ENCODE results near the gene PLEKHG4.

PLEKHG4 gene

DNA sequence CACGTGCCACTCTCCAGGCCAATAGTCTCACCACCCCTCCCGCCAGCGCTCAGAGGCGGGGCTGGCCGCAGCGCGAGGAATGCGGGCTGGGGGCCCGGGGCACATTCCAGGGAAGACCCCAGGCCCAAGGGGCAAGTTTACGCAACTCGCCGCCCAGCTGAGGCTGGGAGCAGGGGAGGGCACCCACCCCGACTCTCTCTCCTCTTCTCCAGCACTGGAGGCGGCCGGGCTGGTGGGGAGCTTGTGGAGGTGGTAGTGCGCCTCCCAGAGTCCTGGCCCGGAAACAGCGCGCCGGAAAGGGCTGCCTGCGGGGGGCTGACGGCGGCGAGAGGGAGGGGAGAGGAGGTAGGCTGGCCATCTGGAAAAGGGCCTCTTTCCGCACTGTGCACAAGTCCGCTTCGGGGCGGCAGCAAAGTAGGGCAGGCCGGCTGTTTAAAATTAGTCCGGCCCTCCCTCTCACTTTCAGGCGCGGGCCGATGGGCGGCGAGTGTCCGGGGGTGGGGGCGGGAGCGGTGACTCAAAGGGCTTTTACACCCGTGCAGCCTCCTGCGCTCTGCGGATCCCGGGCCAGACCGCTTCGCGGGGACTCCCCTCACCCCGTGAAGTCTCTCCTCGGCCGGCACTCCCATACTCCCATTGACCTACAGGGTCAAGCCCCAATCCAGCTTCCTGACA is 33.1 kb upstream of the PLEKHG4 start:
- DNase-seq = peak; percentile 36 to 46

DNA sequence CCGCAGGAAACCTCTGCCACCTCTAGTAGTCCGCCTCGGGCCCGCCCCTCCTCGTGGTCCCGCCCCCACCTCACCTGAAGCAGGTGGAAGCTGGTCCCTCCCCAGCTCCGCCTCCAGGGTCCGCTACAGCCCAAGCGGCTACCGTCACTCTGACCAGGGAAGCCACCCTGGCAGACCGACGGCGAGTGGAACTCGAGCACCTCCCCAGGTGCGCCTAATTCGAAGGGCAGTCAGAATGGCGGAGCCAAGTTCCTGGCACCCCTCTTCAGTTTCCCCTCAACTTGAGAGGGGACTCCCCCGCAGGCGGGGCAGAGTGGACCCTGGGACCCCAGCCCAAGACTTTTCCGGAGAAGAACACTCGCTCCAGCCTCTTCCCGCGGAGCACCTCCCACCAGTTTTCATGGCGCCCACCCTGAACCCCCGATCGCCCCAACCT is 32.6 kb upstream of the PLEKHG4 start:
- no peak for DNase-seq

DNA sequence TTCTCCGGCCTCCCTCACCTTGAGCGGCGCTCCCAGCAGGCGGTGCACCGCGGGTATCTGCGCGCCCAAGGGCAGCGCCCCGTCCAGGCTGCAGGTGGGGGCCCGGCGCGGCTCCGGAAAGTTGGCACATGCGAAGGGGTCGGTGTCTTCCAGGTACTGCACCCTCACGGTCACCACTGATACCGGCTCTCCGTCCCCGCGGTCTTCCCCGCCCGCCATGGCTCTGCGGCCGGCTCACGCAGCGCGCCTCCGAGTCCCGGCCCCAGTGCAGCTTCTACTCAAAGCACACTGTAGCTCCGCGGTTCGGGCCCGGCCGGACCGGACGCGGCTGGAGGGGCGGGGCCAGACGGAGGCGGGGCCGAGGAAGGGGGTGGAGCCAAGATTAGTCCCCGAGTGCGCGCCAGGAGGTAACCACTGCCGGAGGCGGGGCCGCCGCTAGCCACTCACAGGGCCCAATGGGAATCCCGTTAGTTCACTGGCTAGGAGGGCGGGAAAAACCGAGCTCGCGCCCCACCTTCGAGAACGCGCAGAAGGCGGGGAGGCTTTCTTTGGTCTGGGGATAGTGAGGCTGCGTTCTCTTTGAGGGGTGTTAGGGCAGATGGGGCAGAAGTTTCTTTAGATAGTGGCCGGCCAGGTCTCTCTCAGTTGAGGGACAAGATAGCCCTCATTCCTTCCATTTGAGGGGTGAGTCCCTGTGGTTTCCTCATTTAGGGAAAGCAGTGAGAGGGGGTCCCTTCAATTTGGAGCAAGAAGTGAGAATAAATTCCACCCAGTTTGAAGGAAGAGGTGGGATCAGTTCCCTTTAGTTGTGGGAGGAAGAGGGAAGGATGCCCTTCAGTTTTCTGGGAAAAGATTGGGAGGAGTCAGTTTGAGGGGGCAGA is 31.9 kb upstream of the PLEKHG4 start, which contains the start of gene FHOD1:
TSS of gene FHOD1 (minus strand) at position 290 of the 881 bp plus-strand sequence. CDS start at position 219, 71 bp downstream.
- DNase-seq = peak; percentile 93 to 95

DNA sequence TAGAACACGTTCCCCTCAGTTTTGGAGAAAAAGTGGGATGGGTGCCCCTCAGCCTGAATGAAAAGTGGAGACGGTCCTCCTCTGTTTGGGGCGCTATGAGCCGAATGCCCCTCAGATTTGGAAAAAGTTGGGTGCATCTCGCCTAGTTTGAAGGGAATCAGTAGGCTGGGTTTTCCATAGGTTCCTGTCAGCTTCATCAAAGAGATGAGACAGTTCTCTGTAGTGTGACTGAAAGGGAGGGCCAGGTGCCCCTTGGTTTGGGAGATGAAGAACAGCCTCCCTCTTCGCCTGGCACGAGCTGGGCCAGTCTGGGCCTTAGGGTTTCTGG is 31.3 kb upstream of the PLEKHG4 start:
- no peak for DNase-seq

DNA sequence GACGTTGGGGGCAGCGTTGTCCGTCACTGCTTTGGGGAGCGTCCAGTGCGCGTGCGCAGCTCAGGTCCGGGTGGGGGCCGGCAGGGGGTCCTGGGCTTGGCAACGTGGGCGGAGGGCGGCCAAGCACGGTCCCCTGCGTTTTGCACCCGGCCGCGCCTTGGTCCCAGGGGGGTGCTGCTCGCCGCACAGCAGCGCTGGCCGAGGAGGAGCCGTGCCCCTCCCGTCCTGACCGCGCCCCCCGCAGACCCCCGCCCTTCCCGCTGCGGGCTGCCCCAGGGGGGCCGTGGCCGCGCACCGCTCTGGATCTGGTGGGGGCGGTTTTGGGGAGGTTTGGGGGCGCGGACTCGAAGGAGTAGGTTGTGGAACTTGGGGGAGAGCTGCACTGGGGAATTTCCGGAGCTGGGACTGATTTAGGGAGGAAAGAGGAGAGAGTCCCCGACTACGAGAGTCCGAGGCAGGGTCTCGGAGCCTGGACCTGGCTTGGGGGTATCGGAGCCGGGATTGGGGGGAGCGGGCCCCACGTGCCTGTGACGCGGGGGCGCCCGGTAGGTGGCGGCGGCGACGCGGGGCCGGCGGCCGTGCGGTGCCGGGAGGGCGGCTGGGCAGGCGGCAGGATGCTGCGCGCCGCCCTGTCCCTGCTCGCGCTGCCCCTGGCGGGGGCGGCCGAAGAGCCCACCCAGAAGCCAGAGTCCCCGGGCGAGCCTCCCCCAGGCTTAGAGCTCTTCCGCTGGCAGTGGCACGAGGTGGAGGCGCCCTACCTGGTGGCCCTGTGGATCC is 30.7 kb upstream of the PLEKHG4 start, which contains the start of gene SLC9A5:
TSS of gene SLC9A5 (plus strand) at position 579 of the 777 bp plus-strand sequence. CDS start at position 615, 36 bp downstream.
- peak in 1 of 2 donors; percentile 18 for DNase-seq

DNA sequence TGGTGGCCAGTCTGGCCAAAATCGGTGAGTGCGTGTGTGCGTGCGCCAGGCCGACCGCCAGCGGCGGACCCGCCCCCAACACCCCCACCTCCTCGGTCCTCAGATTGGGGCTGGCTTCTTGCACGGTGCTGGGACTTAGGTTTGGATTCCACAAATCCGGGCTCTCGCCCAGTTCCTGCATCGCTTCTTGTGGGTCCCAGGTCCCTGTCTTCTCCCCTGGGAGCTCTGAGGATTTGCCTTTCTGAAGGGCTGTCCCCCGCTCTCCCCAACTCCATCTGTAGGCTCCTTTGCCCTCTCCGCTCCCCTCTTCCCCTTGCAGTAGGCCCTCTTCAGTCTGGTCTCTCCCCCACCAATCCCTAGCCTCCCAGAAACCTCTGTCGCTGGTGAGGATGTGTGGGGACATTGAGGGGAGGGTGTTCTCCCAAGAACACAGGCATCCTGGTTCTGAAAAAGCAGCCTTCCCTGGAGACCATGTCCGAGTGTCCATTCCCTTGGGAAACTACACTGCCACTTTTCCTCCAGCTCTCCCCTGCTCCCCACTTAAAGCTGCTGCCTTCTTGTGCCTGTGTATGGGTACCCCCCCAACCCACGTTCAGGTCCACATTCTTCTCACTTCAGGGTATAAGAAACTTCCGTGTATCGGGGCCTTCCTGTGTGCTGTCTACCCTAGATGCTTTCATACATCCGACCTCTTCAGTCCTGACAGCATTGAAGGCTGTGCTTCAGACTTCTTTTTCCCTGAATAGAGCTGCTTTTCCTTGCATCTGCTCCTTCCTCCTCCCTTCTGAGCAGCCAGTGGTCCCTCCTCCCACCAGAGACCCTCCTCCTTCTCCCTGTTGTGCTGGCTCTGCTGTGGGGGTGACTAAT is 29.9 kb upstream of the PLEKHG4 start:
- no peak for DNase-seq

DNA sequence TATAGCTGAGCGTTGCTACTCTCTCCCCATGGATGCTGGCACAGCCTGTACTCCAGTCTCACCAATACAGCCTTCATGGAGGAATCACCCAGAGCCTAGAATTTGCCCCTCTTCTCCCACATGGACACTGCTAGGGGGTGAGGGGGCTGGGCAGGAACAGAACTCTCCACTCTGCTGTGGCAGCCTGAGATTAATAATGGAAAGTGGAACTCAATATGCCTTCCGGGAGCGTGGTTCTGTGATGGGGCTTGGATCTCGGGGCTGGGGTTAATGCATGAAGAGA is 29.3 kb upstream of the PLEKHG4 start:
- no peak for DNase-seq

DNA sequence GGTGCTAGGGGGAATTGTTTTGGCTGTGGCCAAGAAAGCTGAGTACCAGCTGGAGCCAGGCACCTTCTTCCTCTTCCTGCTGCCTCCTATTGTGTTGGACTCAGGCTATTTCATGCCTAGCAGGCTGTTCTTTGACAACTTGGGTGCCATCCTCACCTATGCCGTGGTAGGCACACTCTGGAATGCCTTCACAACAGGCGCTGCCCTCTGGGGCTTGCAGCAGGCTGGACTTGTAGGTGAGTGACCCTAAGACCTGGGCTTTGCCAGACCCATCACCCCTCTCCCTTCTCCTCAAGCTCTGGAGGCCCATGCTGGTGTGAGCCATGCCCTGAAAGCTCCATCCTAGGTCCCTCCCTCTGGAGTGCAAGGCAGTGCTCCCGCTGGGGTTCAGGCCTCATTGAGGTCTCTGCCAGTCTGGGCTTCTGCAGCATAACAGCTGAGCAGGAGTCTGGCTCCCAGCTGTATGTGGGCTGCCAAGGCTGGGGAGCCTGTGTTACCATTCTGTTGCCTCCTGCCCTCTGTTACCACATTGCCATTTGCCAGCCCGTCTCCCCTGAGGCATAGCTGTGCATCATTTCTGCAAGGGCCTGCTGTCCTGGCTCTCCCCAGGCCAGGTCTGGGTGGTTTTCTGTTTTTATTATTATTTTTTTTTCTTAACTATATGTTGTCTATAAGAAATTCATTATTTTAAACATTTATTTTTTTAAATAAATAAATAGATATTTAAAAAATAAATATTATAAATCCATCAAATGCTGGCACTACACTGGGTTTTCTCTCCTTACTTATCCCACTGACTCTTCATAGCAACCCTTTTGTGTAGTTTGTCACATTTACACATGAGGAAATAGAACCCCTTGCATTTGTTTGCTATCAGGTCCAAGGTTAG is 26.5 kb upstream of the PLEKHG4 start:
- DNase-seq = no peak

DNA sequence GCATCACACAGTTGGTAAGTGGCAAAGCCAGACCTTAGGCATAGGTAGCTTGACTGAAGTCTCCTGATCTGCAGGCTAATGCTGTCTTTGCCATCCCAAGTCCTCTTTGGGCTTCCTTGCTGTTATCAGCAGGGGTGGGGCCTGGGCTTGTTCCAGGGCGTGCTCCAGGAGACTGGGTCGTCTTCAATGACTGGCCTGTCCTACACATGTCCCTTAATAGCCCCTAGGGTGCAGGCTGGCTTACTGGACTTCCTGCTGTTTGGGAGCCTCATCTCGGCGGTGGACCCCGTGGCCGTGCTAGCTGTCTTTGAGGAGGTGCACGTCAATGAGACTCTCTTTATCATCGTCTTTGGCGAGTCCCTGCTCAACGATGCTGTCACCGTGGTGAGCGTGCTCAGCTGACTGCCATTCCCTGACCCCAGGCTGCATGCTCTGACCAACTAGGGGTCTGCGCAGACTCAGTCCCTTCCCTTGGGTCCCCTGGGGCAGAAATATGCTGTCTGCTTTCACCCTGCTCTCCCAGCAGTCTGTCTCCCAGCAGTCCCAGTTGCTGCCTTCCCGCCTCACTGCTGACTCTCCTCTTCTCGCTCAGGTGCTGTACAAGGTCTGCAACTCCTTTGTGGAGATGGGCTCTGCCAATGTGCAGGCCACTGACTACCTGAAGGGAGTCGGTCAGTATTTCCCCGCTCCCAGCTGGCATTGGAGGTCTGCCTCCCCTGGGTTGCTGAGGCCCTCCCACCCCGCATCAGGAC is 24.4 kb upstream of the PLEKHG4 start:
- DNase-seq = no peak

DNA sequence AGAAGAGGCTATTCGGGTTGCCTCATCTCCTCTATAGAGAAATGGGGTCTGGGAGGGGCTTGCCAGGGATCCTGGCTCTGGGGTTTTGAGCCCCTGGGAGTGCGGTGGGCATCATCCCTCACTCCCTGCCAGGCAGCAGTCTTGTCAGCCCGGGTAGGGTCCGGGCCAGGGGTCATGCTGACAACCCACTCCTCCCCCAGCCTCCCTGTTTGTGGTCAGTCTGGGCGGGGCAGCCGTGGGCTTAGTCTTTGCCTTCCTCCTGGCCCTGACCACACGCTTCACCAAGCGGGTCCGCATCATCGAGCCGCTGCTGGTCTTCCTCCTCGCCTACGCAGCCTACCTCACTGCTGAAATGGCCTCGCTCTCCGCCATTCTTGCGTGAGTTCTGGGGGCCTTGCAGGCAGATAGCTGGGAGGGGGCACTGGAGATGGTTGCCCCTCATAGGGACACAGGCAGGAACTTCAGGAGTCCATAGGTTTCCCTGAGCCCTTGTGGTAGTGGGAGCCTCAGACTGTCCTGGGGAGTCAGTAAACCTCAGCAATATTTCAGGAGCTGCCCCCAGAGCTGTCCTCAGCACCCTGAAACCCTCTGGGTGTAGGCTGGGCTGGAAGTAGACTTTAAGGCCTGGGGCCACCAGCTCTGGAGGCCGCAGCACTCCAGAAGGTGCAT is 23.6 kb upstream of the PLEKHG4 start:
- DNase-seq = no peak

DNA sequence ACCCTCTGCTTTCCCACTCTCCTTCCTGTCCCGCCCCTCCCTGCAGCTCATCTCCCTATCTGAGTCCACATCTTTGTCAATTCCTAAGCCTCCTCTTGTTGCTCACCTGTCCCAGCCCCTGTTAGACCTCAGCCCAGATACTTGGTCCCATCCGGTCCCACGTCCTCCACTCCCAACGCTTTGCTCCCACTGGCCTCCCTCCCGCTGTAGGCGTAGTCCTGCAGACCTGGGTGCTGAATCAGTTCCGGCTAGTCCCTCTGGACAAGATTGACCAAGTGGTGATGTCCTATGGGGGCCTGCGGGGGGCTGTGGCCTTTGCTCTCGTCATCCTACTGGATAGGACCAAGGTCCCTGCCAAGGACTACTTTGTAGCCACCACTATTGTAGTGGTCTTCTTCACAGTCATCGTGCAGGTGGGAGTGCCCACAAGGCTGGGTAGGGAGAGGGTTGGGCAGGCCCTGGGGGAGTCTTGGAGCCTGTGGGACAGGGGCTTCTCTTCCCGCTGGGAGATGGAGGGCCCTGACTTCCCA is 22.6 kb upstream of the PLEKHG4 start:
- no peak for DNase-seq

DNA sequence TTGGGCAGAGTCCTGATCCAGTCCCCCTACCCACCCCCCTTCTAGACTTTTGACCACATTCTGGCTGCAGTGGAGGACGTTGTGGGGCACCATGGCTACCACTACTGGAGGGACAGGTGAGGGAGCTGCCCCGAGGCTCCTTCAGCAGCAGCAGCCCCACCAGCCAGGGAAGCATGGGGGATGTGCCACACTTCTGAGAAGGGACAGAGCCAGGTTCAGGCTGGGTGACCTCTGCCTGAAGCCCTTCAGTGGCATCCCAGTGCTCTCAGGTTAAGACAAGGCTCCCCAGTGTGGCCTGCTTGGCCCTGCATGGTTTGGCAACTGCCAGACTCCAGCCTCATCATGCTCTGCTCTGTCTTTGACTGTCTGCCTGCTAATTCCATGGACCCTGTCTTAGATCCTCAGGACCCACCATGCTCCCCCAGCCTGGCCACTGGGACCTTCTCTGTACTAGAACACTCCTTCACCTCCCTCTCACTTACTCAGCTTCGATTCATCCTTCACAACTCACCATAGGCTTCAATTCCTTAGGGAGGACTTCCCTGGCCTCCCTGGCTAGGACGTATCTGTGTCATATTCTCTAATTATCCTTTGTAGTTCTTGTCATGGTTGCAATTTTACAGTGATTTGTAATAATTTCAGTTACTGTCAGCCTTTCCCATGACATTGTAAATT is 21.7 kb upstream of the PLEKHG4 start:
- no peak for DNase-seq

DNA sequence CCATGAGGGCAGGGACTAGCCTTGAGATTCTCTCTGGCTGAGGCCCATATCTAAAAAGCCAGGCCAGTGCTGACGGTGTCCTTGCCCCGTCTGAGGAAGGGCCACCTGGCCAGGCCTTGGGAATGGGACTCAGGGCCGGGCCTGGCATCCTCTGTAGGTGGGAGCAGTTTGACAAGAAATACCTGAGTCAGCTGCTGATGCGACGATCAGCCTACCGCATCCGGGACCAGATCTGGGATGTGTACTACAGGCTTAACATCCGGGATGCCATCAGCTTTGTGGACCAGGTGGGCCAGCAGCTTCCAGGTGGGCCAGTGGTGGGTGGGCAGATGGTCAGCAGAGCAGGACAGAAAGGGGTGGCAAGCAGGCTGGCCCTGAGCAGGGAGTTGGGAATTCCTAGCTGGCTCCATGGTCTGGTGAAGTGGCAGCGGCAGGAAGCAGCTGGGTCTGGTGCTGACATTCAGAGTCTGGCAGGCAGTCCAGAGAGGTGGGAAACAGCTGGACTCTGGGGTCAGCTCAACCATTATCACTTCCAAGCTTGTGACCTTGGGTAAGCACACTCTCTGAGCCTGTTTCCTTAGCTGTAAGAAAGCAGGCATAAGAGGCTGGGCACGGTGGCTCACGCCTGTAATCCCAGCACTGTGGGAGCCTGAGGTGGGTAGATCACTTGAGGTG is 21.0 kb upstream of the PLEKHG4 start:
- no peak for DNase-seq

DNA sequence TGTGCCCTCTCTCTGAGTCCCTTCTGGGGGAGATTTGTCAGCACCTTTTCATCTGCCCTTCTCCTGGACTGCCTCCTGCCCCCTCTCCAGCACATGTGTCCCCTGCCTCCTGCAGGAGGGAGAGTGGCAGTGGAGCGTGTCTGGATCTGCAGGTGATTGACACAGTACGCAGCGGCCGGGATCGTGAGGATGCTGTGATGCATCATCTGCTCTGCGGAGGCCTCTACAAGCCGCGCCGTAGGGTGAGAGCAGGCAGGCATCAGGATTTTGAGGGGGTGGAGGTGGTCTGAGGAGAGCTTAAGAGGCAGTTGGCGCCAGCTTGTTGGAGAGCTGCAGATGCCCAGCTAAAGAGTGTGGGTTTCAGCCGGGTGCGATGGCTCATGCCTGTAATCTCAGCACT is 19.6 kb upstream of the PLEKHG4 start:
- DNase-seq = no peak

DNA sequence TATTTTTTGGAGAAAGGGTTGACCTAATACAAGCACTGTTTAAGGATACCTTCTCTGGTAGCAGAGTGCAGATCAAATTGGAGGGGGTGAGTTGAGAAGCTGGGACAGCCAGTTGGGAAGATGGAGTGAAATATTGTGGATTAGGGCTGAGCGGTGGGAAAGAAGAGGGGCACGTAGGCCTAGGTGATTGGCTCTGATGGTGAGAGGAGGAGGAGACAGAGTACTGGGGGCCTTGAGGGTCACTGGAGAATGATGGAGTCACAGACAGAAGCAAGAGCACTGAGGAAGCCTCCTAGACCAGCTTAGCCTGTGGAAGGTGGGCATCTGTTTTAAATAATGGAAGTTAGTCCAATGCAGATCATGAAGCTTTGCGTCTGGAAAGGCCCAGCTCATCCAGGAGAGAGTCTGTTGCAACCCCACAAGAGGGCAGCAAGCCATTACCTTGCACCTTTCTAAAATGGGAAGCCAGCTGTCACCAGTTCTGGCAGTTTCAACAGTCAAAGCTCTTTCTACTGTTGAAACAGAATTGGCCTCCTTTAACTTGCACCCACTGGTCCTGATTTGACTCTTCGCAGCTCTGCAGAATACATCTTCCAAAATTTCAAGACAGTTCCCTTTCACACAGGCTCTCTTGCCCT is 18.8 kb upstream of the PLEKHG4 start:
- DNase-seq = no peak

DNA sequence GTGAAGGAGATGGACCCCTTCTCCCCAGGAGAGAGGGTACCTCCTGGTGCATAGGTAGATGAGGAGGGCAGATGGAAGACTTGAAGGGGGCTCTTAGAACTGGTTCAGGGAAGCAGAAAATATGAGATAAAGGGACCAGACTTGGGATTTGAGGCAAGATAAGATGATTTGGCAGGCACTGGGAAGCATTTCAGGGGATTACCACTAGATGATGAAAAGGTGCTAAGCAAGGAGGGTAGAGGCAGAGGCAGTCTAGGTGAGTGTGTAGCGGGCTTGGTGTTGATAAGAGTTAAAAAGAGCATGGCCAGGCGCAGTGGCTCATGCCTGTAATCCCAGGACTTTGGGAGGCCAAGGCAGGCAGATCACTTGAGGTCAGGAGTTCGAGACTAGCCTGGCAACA is 16.1 kb upstream of the PLEKHG4 start:
- DNase-seq = no peak

DNA sequence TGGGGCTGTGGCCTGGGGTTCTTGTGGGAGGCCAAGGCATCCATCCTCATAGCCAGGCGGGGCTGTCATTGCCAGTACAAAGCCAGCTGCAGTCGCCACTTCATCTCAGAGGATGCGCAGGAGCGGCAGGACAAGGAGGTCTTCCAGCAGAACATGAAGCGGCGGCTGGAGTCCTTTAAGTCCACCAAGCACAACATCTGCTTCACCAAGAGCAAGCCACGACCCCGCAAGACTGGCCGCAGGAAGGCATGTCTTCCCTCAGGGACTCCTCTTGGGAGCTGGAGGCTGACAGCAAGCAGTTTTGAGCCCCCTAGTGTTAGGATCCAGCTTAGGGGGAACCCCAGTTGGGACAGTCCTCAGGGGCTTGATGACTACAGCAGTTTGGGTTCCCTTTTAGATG is 15.1 kb upstream of the PLEKHG4 start:
- no peak for DNase-seq

DNA sequence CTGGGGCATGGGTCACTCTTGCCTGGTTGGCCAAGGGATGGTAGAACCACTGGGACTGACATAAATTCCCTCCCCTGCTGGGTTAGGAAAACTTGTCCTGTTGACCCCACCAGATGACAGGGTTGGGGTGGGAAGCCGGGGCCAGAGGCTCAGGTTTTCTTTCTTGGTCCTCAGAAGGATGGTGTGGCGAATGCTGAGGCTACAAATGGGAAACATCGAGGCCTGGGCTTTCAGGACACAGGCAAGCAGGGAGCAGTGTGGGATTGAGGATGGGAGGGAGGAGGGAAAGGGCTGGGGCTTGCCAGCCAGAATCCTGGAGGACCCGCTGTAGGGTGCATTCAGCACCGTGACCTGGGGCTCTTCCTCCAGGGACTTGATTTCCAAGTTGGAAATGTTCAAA is 14.5 kb upstream of the PLEKHG4 start:
- no peak for DNase-seq
